ENCODE data around the gene HES5. TPM values are rescaled to one million over a fixed set of nuclear protein-coding genes. Genes with fewer than 3 reads are reported as not detected.

Gene HES5
- polyA plus RNA-seq, 1 donor from 2014 or later, result 0.81 TPM

GRCh38 chr1:2556678-2557481 is 26.8 kb upstream of the HES5 start:
- no peaks in the 10 kb centered on the region for H3K9me2 ChIP-seq (ENCODE audit: insufficient read depth, low read length)
- no peak overlapping the region for H3K4me2 ChIP-seq (ENCODE audit: low read length)
- H3K4me3 ChIP-seq (ENCODE audit: low read length), result no peak overlapping the region
- H3K9ac ChIP-seq (ENCODE audit: low read length), result no peak overlapping the region
- no peaks in the 10 kb centered on the region for H3K36me3 ChIP-seq (ENCODE audit: insufficient read depth, low read length)
- TF ChIP-seq POLR2AphosphoS5 (IDR thresholded peaks at IDR 0.05) (no peak), EP300 (conservative IDR thresholded peaks at IDR 0.05; ENCODE audit: poor library complexity, severe bottlenecking) (no peak), TAF1 (IDR thresholded peaks at IDR 0.05; ENCODE audit: low read depth) (no peak), EZH2 (IDR thresholded peaks at IDR 0.05; ENCODE audit: borderline replicate concordance, insufficient read depth, low read length, poor library complexity, severe bottlenecking) (no peak), RAD21 (conservative IDR thresholded peaks at IDR 0.05) (no peak), REST (IDR thresholded peaks at IDR 0.05; ENCODE audit: borderline replicate concordance) (no peak)
- no peak overlapping the region for H2AFZ ChIP-seq (ENCODE audit: low read depth, low read length)
- H3K27ac ChIP-seq (ENCODE audit: low read length), result no peak overlapping the region
- H3F3A ChIP-seq (ENCODE audit: insufficient read depth, low read length, poor library complexity, severe bottlenecking), result no peaks in the 10 kb centered on the region
- H3K79me2 ChIP-seq (replicated peaks; ENCODE audit: insufficient read depth, low read length), result no peaks in the 10 kb centered on the region
- H3K27me3 ChIP-seq (ENCODE audit: insufficient read depth, low read depth, low read length), result no peaks in the 10 kb centered on the region
- H4K20me1 ChIP-seq (ENCODE audit: insufficient read depth), result no peaks in the 10 kb centered on the region
- H3K9me3 ChIP-seq (ENCODE audit: low read length), result no peaks in the 10 kb centered on the region

- no peak within 1 kb of the TSS for H3K4me3 ChIP-seq (ENCODE audit: low read length)
- no peak for TF ChIP-seq POLR2AphosphoS5 (IDR thresholded peaks at IDR 0.05)
- no peak for TF ChIP-seq EZH2 (IDR thresholded peaks at IDR 0.05; ENCODE audit: borderline replicate concordance, insufficient read depth, low read length, poor library complexity, severe bottlenecking)
- TF ChIP-seq REST (IDR thresholded peaks at IDR 0.05; ENCODE audit: borderline replicate concordance), result no peak
- no peak for TF ChIP-seq CTCF (IDR thresholded peaks at IDR 0.05; ENCODE audit: poor library complexity, severe bottlenecking)
- no peak for TF ChIP-seq TAF1 (IDR thresholded peaks at IDR 0.05; ENCODE audit: low read depth)
- no peak for TF ChIP-seq MXI1 (conservative IDR thresholded peaks at IDR 0.05; ENCODE audit: poor library complexity, severe bottlenecking)
- TF ChIP-seq EP300 (conservative IDR thresholded peaks at IDR 0.05; ENCODE audit: poor library complexity, severe bottlenecking), result no peak
- no peak for TF ChIP-seq RAD21 (conservative IDR thresholded peaks at IDR 0.05)
- no peak for TF ChIP-seq SMC3 (conservative IDR thresholded peaks at IDR 0.05; ENCODE audit: poor library complexity)
- no peak within 1 kb of the TSS for H3K27ac ChIP-seq (ENCODE audit: low read length)
These were observed 26.2 kb upstream of the HES5 start, which contains the start of gene TNFRSF14 for GRCh38 chr1:2556277-2556677. TNFRSF14 (plus strand) TSS chr1:2556371; CDS start chr1:2556665, 294 bp downstream.

More at GRCh38 chr1:2556277-2556677, 26.2 kb upstream of the HES5 start, which contains the start of gene TNFRSF14:
- H3K4me2 ChIP-seq (ENCODE audit: low read length), result no peak within 1 kb of the TSS
- H3F3A ChIP-seq (ENCODE audit: insufficient read depth, low read length, poor library complexity, severe bottlenecking), result no peaks in the 10 kb centered on the region
- no peaks in the 10 kb centered on the region for H3K36me3 ChIP-seq (ENCODE audit: insufficient read depth, low read length)
- no peaks in the 10 kb centered on the region for H3K9me2 ChIP-seq (ENCODE audit: insufficient read depth, low read length)
- H3K27me3 ChIP-seq (ENCODE audit: insufficient read depth, low read depth, low read length), result no peaks in the 10 kb centered on the region
- no peaks in the 10 kb centered on the region for H3K79me2 ChIP-seq (replicated peaks; ENCODE audit: insufficient read depth, low read length)
- no peak within 1 kb of the TSS for H2AFZ ChIP-seq (ENCODE audit: low read depth, low read length)
- no peak within 1 kb of the TSS for H3K9ac ChIP-seq (ENCODE audit: low read length)
- H4K20me1 ChIP-seq (ENCODE audit: insufficient read depth), result no peaks in the 10 kb centered on the region
- H3K9me3 ChIP-seq (ENCODE audit: low read length), result no peaks in the 10 kb centered on the region
